Measurements from ENCODE around the gene TEAD3.

The TEAD3 gene

GRCh38 chr6:35511562-35511941, 14.7 kb upstream of the TEAD3 start:
- no peak overlapping the region for H3K4me3 ChIP-seq (ENCODE audit: low read depth, low read length)
- TF ChIP-seq, protein P1, sequence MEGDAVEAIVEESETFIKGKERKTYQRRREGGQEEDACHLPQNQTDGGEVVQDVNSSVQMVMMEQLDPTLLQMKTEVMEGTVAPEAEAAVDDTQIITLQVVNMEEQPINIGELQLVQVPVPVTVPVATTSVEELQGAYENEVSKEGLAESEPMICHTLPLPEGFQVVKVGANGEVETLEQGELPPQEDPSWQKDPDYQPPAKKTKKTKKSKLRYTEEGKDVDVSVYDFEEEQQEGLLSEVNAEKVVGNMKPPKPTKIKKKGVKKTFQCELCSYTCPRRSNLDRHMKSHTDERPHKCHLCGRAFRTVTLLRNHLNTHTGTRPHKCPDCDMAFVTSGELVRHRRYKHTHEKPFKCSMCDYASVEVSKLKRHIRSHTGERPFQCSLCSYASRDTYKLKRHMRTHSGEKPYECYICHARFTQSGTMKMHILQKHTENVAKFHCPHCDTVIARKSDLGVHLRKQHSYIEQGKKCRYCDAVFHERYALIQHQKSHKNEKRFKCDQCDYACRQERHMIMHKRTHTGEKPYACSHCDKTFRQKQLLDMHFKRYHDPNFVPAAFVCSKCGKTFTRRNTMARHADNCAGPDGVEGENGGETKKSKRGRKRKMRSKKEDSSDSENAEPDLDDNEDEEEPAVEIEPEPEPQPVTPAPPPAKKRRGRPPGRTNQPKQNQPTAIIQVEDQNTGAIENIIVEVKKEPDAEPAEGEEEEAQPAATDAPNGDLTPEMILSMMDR (IDR thresholded peaks at IDR 0.05; ENCODE audit: low read depth, low read length) = no peak

DNA sequence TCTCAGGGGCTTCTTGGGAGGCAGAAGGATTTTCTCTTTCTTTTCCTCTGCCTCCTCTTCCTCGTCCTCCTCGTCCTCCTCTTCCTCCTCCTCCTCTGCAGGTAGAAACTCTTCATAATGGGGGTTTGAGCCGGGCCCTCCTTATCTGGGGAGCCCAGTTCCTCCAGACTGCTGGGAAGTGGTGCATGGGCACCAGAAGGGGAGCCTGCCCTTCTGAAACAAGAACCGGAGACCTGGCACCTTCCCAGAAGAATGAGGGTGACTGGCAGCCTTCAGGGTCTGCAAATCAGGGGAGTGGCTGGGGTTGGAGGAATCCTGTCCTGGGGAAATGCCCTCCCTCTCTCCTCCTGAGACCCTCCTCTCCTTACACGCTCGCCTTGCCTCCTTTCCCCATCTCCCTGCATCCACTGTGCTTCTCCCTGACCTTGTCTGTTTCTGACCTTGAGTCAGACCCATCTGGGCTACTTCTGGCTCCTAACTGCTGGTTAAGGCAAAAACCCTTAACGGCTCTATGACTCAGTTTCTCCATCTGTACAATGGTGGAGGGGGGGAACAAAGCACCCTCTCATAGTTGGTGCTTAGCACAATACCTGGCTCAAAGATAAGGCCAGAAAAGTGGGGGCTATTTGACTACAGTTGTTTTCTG, 14.2 kb upstream of the TEAD3 start:
- H3K4me3 ChIP-seq (ENCODE audit: low read depth, low read length) = no peak overlapping the region
- TF ChIP-seq, protein P1 (IDR thresholded peaks at IDR 0.05; ENCODE audit: low read depth, low read length) = no peak

DNA sequence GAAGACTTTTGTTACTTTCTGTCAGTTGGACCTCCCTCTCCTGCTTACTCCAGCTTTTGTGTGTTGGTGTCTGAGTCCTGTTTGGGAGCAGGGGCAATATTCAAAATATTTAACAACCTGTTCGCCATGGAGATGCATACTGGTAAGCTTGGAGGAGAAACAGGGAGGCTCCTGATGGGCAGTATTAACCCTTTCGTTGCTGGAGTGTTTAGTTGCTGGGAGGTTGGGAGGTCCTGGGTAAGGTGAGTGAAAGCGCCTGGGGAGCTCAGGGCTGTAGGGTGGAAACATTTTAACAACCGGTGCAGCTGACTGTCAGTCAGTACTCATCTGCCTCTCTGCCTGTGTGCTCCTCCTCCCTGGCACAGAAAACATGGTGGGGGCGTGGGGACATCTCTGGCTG, 11.7 kb upstream of the TEAD3 start:
- TF ChIP-seq, protein P1 (IDR thresholded peaks at IDR 0.05; ENCODE audit: low read depth, low read length) = no peak
- H3K4me3 ChIP-seq (ENCODE audit: low read depth, low read length) = no peak overlapping the region

DNA sequence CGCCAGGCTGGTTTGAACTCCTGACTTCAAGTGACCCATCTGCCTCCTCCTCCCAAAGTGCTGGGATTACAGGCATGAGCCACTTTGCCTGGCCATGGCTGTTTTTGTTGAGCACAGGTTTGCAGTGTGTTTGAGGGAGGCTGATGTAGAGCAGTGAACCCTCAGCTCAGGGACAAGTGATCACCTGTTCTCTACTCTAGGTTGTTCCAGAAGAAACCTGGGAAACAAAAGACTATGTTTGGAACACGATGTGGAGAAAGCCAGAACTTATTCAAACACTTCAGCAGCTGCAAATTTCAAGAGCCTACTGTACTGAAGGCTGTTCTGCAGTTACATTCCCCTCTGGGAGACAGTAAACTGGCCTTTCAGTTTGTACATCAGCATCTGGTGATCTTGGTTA, 11.1 kb upstream of the TEAD3 start:
- TF ChIP-seq, protein P1 (IDR thresholded peaks at IDR 0.05; ENCODE audit: low read depth, low read length) = no peak
- no peak overlapping the region for H3K4me3 ChIP-seq (ENCODE audit: low read depth, low read length)

GRCh38 chr6:35507221-35507620, 10.3 kb upstream of the TEAD3 start:
- TF ChIP-seq, protein P1 (IDR thresholded peaks at IDR 0.05; ENCODE audit: low read depth, low read length) = no peak
- H3K4me3 ChIP-seq (ENCODE audit: low read depth, low read length) = no peak overlapping the region

- TF ChIP-seq, protein P1 (IDR thresholded peaks at IDR 0.05; ENCODE audit: low read depth, low read length) = no peak
- H3K4me3 ChIP-seq (ENCODE audit: low read depth, low read length) = no peak overlapping the region
Measured at GRCh38 chr6:35506536-35506935, 9.7 kb upstream of the TEAD3 start.

- TF ChIP-seq, protein P1 (IDR thresholded peaks at IDR 0.05; ENCODE audit: low read depth, low read length) = no peak
- no peak overlapping the region for H3K4me3 ChIP-seq (ENCODE audit: low read depth, low read length)
Measured at GRCh38 chr6:35505999-35506412, 9.1 kb upstream of the TEAD3 start.
